ENCODE data around the gene DYNC2LI1.

GRCh38 chr2:43774617-43775016 lies 778 bp downstream of the DYNC2LI1 start:
- TF ChIP-seq CTCF (IDR thresholded peaks at IDR 0.05; ENCODE audit: low read depth, low read length) = no peak
- no peak for TF ChIP-seq MAX (IDR thresholded peaks at IDR 0.05; ENCODE audit: low read depth, low read length)

Measured in NB4 (cell line).